H1 (cell line): ENCODE results near the gene TRUB1.

Source experiments
- BACH1 ChIP-seq: IDR thresholded peaks from 2 replicates; pipeline ENCODE4 v1.6.1; 2012; ENCODE audit warnings: low read length, improper control_type of control experiment
- CBX8 ChIP-seq: fragments of 300-800, 300-1000 bp; sonication (generic); IDR thresholded peaks from 2 replicates; pipeline ENCODE4 v1.7.1; 2016; ENCODE audit warnings: low read depth, low read length, borderline replicate concordance
- CTCF ChIP-seq, 3 experiments: IDR thresholded peaks; 1 replicate in 2 of 3; 2 replicates in 1 of 3; pipeline versions ENCODE4 v1.5.1 to v1.6.1; 2011; ENCODE audit warnings: low read length in 3 of 3, mild to moderate bottlenecking in 3 of 3, inconsistent platforms in 2 of 3, low read depth in 1 of 3, moderate library complexity in 1 of 3; ENCODE audit not compliant: insufficient read depth in 1 of 3; ENCODE audit errors: control extremely low read depth in 1 of 3
- EP300 ChIP-seq, 2 experiments: IDR thresholded peaks; 1 replicate in 1 of 2; 2 replicates in 1 of 2; pipeline ENCODE4 v1.6.1; 2011 to 2012; ENCODE audit warnings: low read depth in 2 of 2, low read length in 2 of 2, mild to moderate bottlenecking in 2 of 2, borderline replicate concordance in 1 of 2, inconsistent platforms in 1 of 2, moderate library complexity in 1 of 2
- KDM4A ChIP-seq: IDR thresholded peaks from one replicate; pipeline ENCODE4 v1.7.1; 2012; ENCODE audit warnings: low read depth, mild to moderate bottlenecking, moderate library complexity, low read length, inconsistent platforms; ENCODE audit not compliant: severe bottlenecking
- POLR2A ChIP-seq, 2 experiments: IDR thresholded peaks; 1 replicate in 1 of 2; 2 replicates in 1 of 2; pipeline ENCODE4 v1.6.1; 2011; ENCODE audit warnings: low read depth in 2 of 2, low read length in 2 of 2, mild to moderate bottlenecking in 2 of 2; ENCODE audit errors: control extremely low read depth in 1 of 2
- RAD21 ChIP-seq, 2 experiments: IDR thresholded peaks in 1 of 2; conservative IDR thresholded peaks in 1 of 2; 2 replicates each; pipeline ENCODE4 v1.6.1; 2011; ENCODE audit warnings: low read depth in 2 of 2, low read length in 2 of 2, improper control_type of control experiment in 1 of 2, inconsistent platforms in 1 of 2, mild to moderate bottlenecking in 1 of 2, moderate library complexity in 1 of 2
- RNF2 ChIP-seq: fragments of 200-900, 300-1000 bp; sonication (generic); IDR thresholded peaks from 2 replicates; pipeline ENCODE4 v1.7.1; 2016; ENCODE audit warnings: borderline replicate concordance, low read depth, mild to moderate bottlenecking, antibody characterized with exemption, low read length; ENCODE audit not compliant: poor library complexity, severe bottlenecking; ENCODE audit errors: missing control alignments
- SAP30 ChIP-seq: fragments of 300-600 bp; sonication (generic); IDR thresholded peaks from 2 replicates; pipeline ENCODE4 v1.7.1; 2012; ENCODE audit warnings: low read length, moderate library complexity, mild to moderate bottlenecking, inconsistent platforms; ENCODE audit not compliant: insufficient read depth, insufficient replicate concordance
- TAF1 ChIP-seq: IDR thresholded peaks from 2 replicates; pipeline ENCODE4 v1.6.1; 2011; ENCODE audit warnings: mild to moderate bottlenecking, low read depth, low read length
- TBP ChIP-seq: IDR thresholded peaks from 2 replicates; pipeline ENCODE4 v1.6.1; 2011; ENCODE audit warnings: low read depth, low read length, improper control_type of control experiment
- USF2 ChIP-seq: IDR thresholded peaks from 2 replicates; pipeline ENCODE4 v1.6.1; 2011; ENCODE audit warnings: low read length, improper control_type of control experiment

DNA sequence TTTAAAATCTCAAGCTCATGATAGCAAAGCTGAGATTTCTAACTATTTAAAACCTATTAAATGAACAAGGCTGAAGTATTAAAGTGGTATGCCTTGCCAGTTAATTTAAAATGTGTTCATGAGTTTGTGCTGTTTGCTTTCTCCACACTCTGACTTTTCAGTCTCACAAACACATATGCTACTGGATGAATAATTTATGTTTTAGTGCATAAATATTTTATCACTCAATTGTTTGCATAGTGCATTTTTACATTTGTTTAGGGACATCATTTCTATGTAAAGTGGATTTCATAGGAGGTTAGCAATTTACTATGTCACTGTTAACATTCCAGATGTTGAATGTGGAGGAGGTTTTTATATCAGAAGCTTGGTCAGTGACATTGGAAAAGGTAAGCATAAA, 36.0 kb downstream of the TRUB1 start:
- no peak for TF ChIP-seq POLR2A (IDR thresholded peaks at IDR 0.05; ENCODE audit: control extremely low read depth in 1 of 2, low read depth in 2 of 2, low read length in 2 of 2)
- TF ChIP-seq TBP = no peak
- TF ChIP-seq RNF2 = no peak
- no peak for TF ChIP-seq BACH1
- no peak for TF ChIP-seq CTCF (IDR thresholded peaks at IDR 0.05; ENCODE audit: control extremely low read depth in 1 of 3, insufficient read depth in 1 of 3, low read depth in 1 of 3, low read length in 3 of 3)
- no peak for TF ChIP-seq SAP30
- TF ChIP-seq USF2 = no peak
- no peak for TF ChIP-seq KDM4A
- TF ChIP-seq EP300 (IDR thresholded peaks at IDR 0.05; ENCODE audit: borderline replicate concordance in 1 of 2, low read depth in 2 of 2, low read length in 2 of 2) = no peak
- no peak for TF ChIP-seq RAD21 (IDR thresholded peaks at IDR 0.05 in 1 of 2, conservative IDR thresholded peaks at IDR 0.05 in 1 of 2; ENCODE audit: low read depth in 2 of 2, low read length in 2 of 2)
- TF ChIP-seq TAF1 = no peak
- TF ChIP-seq CBX8 = no peak
